Choroid plexus epithelial cell (primary cell): ENCODE data around the gene ARL6IP6.
"Not testable (repeated sequence)": the region's sequence is repeated elsewhere in the genome, so short reads cannot be mapped to it uniquely, and the experiment has no call there.

Source experiments
- DNase-seq: peaks from one replicate; pipeline ENCODE4 v3.0.0-alpha.2; 2010; ENCODE audit warnings: low read depth
- H3K4me3 ChIP-seq: 2 replicates; pipeline ENCODE4 v1.5.1; 2011; ENCODE audit warnings: low read depth, mild to moderate bottlenecking, control low read depth, low read length, moderate library complexity
- CTCF ChIP-seq: conservative IDR thresholded peaks from 2 replicates; pipeline ENCODE4 v1.5.1; 2011; ENCODE audit warnings: low read depth, mild to moderate bottlenecking, control low read depth, inconsistent platforms, low read length, moderate library complexity

The ARL6IP6 gene

GRCh38 chr2:152740743-152741328, 22.4 kb downstream of the ARL6IP6 start:
- TF ChIP-seq CTCF = peak; percentile 75
- H3K4me3 ChIP-seq = no peak overlapping the region
- peak; percentile 84 for DNase-seq

GRCh38 chr2:152743002-152743401, 24.6 kb downstream of the ARL6IP6 start:
- no peak overlapping the region for H3K4me3 ChIP-seq
- peak; percentile 66 for TF ChIP-seq CTCF
- peak; percentile 48 for DNase-seq

GRCh38 chr2:152747751-152748150, 29.3 kb downstream of the ARL6IP6 start:
- DNase-seq = peak; percentile 50
- H3K4me3 ChIP-seq = not testable (repeated sequence)

GRCh38 chr2:152755029-152755428, 36.6 kb downstream of the ARL6IP6 start:
- peak; percentile 57 for TF ChIP-seq CTCF
- DNase-seq = peak; percentile 23
- H3K4me3 ChIP-seq = no peak overlapping the region

- TF ChIP-seq CTCF = no peak
- no peak overlapping the region for H3K4me3 ChIP-seq
- no peak for DNase-seq
These were observed 41.1 kb downstream of the ARL6IP6 start for GRCh38 chr2:152759290-152760072.

- no peak for DNase-seq
These were observed 42.8 kb downstream of the ARL6IP6 start for GRCh38 chr2:152761214-152761613.

GRCh38 chr2:152762202-152762601, 43.8 kb downstream of the ARL6IP6 start:
- TF ChIP-seq CTCF = no peak
- DNase-seq = peak; percentile 91

More at GRCh38 chr2:152761214-152761613, 42.8 kb downstream of the ARL6IP6 start:
- no peak overlapping the region for H3K4me3 ChIP-seq
- no peak for TF ChIP-seq CTCF

GRCh38 chr2:152763208-152763607, 44.8 kb downstream of the ARL6IP6 start:
- not testable (repeated sequence) for H3K4me3 ChIP-seq, DNase-seq

More at GRCh38 chr2:152762202-152762601, 43.8 kb downstream of the ARL6IP6 start:
- H3K4me3 ChIP-seq = peak overlapping the region; percentile 20
